Esophagus squamous epithelium (tissue), 5 donors: ENCODE data around the gene ITGB7. TPM values are rescaled to one million over a fixed set of nuclear protein-coding genes. Genes with fewer than 3 reads are reported as not detected.

Experiments used
- DNase-seq: peaks from one replicate; lab custom pipeline; 2025; lab: John Stamatoyannopoulos, UW
- H3K27ac ChIP-seq, 4 donors: fragments of 200-600 bp; sonication (generic); one replicate each; pipeline ENCODE4 v1.5.1; 2016 to 2019; ENCODE audit warnings: mild to moderate bottlenecking in 1 of 4
- H3K27me3 ChIP-seq, 4 donors: fragments of 200-600 bp; sonication (generic); 1 replicate in 3 of 4; 2 replicates in 1 of 4; pipeline versions ENCODE4 v1.5.1 to v1.6.0; 2017 to 2021; ENCODE audit warnings: antibody characterized with exemption in 1 of 4
- H3K36me3 ChIP-seq, 3 donors: fragments of 200-600 bp; sonication (generic); one replicate each; pipeline ENCODE4 v1.5.1; 2016 to 2019
- H3K4me1 ChIP-seq, 3 donors: fragments of 200-600 bp; sonication (generic); one replicate each; pipeline ENCODE4 v1.5.1; 2017 to 2019
- H3K4me3 ChIP-seq, 4 donors: fragments of 200-600 bp; sonication (generic); 1 replicate in 3 of 4; 2 replicates in 1 of 4; pipeline ENCODE4 v1.5.1; 2016 to 2019; ENCODE audit warnings: mild to moderate bottlenecking in 2 of 4, moderate library complexity in 1 of 4
- H3K9me3 ChIP-seq, 3 donors: fragments of 200-600 bp; sonication (generic); one replicate each; pipeline ENCODE4 v1.5.1; 2016 to 2019
- CTCF ChIP-seq, 6 experiments: fragments of 450-650 bp in 4 of 6; fragments of 200-600 bp in 2 of 6; sonication (generic) in 2 of 6; IDR thresholded peaks; one replicate each; pipeline ENCODE4 v1.5.1; 2016 to 2019; ENCODE audit warnings: antibody characterized with exemption in 6 of 6, mild to moderate bottlenecking in 4 of 6, moderate library complexity in 4 of 6
- POLR2A ChIP-seq, 4 donors: fragments of 450-650 bp; IDR thresholded peaks; one replicate each; pipeline ENCODE4 v1.6.1; 2017; ENCODE audit warnings: antibody characterized with exemption in 4 of 4, mild to moderate bottlenecking in 4 of 4, moderate library complexity in 3 of 4
- WGBS, 2 donors: methylation state at CpG; one replicate each; pipeline ENCODE4 v1.1.5; 2018; 5-methylcytosine and 5-hydroxymethylcytosine counted together
- intact Hi-C: fragments of 100-400 bp; cut with DNase I; formaldehyde crosslinking; loops from one replicate; pipeline ENCODE4 v1.15.0; 2022
- total RNA-seq, 4 donors: library from RNA; depleted of rRNA; stranded (reverse); fragments of >200 nt; gene quantifications; one replicate each; pipeline ENCODE4 v1.1.0, GENCODE V29; 2016
- donor health status: DM: yes; HTN: yes; CAD: no.

The ITGB7 gene
- total RNA-seq, 4 donors from 2014 or later: 4.2 to 7.2 (median 5.9) TPM

GRCh38 chr12:53252349-53252916 lies 45.4 kb upstream of the ITGB7 start:
- peaks cover 23 to 52% (median 32%) of the 10 kb centered on the region in 3 donors for H3K4me1 ChIP-seq
- TF ChIP-seq CTCF (IDR thresholded peaks at IDR 0.05) (peak in 1 of 6 experiments; percentile 13), POLR2A (IDR thresholded peaks at IDR 0.05) (no peak)
- H3K36me3 ChIP-seq: peaks cover 0 to 40% (median 8%) of the 10 kb centered on the region in 3 donors
- H3K27me3 ChIP-seq: no peaks in the 10 kb centered on the region
- intact Hi-C loops: loop anchor here (5.0 kb wide), 1 partner anchor 35 kb away; no protein-coding TSS in a partner anchor
- DNase-seq: no peak
- no peaks in the 10 kb centered on the region for H3K9me3 ChIP-seq
- 1 to 3% methylated on average over 12 to 13 of the region's 19 CpGs for WGBS, 2 donors
- H3K27ac ChIP-seq: peak overlapping the region; percentile 91 to 97 (median 94)
- peak overlapping the region; percentile 62 to 95 (median 78) for H3K4me3 ChIP-seq

DNA sequence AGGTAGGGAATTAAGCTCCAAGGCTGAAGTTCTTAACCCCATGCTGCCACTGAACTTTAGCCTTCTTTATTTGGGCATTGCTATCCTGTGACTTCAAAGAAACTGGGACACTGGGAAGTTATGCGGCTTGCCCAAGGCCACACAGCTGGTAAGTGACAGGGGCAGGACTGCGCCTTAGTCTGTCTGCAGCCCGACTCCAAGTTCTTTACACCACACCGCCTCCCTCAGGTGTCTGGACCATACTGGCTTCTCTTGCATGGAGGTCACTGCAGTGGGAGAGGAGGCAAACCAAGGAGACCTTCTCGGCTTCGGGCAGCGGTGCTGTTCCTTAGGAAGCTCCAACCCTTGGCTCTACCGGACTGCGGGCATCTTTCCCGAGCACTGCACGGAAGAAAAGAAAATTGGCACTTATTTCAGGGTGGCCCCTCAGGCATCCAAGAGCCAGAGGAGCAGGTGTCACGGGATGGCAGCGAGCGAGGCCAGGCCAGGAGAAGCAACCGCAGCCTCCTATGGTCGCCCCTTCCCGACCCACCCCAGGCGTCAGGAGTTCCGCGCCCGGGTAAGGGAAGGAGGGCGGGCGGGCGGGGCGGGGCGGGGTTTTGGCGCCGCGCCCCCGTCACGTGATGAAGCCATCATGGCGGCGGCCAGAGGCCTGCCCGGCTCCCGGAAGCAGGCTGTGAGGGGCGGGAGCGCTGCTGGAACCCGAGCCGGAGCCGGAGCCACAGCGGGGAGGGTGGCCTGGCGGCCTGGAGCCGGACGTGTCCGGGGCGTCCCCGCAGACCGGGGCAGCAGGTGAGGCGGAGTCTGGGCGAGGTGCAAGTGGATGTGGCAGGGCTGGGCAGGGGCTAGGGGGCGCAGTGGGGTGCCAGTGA lies 44.7 kb upstream of the ITGB7 start:
- TF ChIP-seq POLR2A (IDR thresholded peaks at IDR 0.05) (peak in 2 of 4 donors; percentile 5 to 50), CTCF (IDR thresholded peaks at IDR 0.05) (peak in 5 of 6 experiments; percentile 11 to 52 (median 29))
- WGBS, 2 donors: 0% methylated on average over 2 to 4 of the region's 51 CpGs
- intact Hi-C loops: loop anchor here (5.0 kb wide), 1 partner anchor 34 kb away; no protein-coding TSS in a partner anchor

DNA sequence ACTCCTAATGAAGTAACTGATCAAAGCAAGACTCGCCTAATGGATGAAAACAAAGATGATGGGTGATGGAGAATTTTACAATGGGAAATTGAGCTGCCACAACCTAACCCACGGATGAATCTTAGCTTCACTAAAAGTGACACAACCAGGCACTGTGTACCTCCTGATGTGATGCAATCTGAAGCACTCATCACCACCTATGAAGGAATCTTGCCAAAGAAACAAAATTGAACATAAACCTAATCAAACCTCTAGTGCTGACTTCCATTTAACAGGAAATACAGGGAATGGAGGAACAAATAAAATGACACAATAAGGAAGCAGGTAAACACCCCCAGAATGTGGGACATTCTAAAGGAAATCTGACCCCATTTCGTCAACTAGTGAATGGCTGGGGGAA lies 38.2 kb upstream of the ITGB7 start:
- WGBS, 2 donors: 79 to 80% methylated on average over 3 of the region's 3 CpGs
- H3K27ac ChIP-seq: no peak overlapping the region
- no peaks in the 10 kb centered on the region for H3K4me1 ChIP-seq
- no peak for DNase-seq
- H3K27me3 ChIP-seq: peaks cover 0 to 18% (median 0%) of the 10 kb centered on the region in 4 donors
- H3K36me3 ChIP-seq: no peaks in the 10 kb centered on the region
- H3K4me3 ChIP-seq: no peak overlapping the region
- no peaks in the 10 kb centered on the region for H3K9me3 ChIP-seq
- intact Hi-C loops: no loop called here
- TF ChIP-seq POLR2A (IDR thresholded peaks at IDR 0.05) (no peak), CTCF (IDR thresholded peaks at IDR 0.05) (no peak)

More for the DNA sequence above, 44.7 kb upstream of the ITGB7 start:
- Histone ChIP-seq H3K9me3 (no peaks in the 10 kb centered on the region), H3K27me3 (no peaks in the 10 kb centered on the region), H3K4me1 (peaks cover 23 to 52% (median 32%) of the 10 kb centered on the region in 3 donors), H3K36me3 (peaks cover 0 to 34% (median 8%) of the 10 kb centered on the region in 3 donors), H3K4me3 (peak overlapping the region; percentile 62 to 95 (median 78)), H3K27ac (peak overlapping the region; percentile 91 to 97 (median 94))
- no peak for DNase-seq

- Histone ChIP-seq H3K27me3 (peaks cover 0 to 18% (median 0%) of the 10 kb centered on the region in 4 donors), H3K4me1 (no peaks in the 10 kb centered on the region), H3K4me3 (no peak overlapping the region), H3K27ac (no peak overlapping the region), H3K9me3 (no peaks in the 10 kb centered on the region), H3K36me3 (no peaks in the 10 kb centered on the region)
- intact Hi-C loops: no loop called here
- TF ChIP-seq POLR2A (IDR thresholded peaks at IDR 0.05): no peak
- no peak for TF ChIP-seq CTCF (IDR thresholded peaks at IDR 0.05)
- no peak for DNase-seq
- 55 to 92% methylated on average over 1 of the region's 1 CpG for WGBS, 2 donors
These were observed 37.3 kb upstream of the ITGB7 start for GRCh38 chr12:53244337-53244736.
